GM19452 (cell line): ENCODE measurements around the gene TCF20.
A peak's percentile ranks its signal among the peaks of the same experiment; 100 is the strongest.

ENCODE experiments used
- ATAC-seq: cut with Tn5 transposase; IDR thresholded peaks from one replicate; pipeline ENCODE4 v1.9.1; 2021; ENCODE audit not compliant: unreplicated experiment

TCF20 gene

GRCh38 chr22:42270510-42271190, at the start of gene TCF20:
TCF20 (minus strand) TSS chr22:42270653; CDS start chr22:42215305, 55,348 bp downstream.
- peak; percentile 60 for ATAC-seq

GRCh38 chr22:42319386-42319785, 48.9 kb upstream of the TCF20 start:
- ATAC-seq, result no peak

DNA sequence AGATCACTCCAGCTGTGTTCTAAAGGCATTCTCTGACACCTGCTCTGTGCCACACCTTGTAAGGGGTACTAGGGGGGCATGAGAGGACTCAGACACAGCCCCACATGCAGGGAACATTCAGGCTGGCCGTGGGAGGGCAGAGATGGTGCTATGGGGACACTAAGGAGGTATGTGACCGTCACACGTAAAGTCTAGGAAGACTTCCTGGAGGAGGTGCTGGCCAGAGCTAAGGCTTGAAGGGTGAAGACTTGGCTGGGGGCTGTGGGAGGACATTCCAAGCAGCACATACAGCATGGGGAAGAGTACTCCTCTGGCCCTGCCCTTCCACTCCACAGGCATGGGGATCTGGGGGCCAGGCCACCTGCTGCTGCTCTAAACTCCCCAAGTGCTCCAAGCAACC, 48.5 kb upstream of the TCF20 start:
- ATAC-seq, result no peak

- ATAC-seq, result no peak
Measured at GRCh38 chr22:42317691-42318547, 47.5 kb upstream of the TCF20 start.

- no peak for ATAC-seq
Measured at GRCh38 chr22:42317008-42317407, 46.6 kb upstream of the TCF20 start.

DNA sequence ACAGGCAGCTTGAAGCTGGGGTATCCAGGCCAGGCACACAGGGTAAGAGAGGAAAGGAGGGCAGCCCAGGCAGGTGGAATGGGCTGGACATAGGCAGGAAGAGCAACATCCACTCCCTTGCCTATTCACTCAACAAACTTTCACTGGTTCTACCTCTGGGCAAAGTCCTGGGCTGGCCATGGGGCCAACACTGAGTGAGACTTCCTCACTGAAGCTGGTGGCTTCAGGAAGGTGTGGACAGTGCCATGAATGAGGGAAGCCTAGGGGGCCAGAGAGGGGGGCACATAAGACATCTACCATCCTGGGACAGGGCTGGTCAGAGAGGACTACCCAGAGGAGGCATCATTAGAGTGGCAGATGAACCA, 44.9 kb upstream of the TCF20 start:
- ATAC-seq, result no peak

DNA sequence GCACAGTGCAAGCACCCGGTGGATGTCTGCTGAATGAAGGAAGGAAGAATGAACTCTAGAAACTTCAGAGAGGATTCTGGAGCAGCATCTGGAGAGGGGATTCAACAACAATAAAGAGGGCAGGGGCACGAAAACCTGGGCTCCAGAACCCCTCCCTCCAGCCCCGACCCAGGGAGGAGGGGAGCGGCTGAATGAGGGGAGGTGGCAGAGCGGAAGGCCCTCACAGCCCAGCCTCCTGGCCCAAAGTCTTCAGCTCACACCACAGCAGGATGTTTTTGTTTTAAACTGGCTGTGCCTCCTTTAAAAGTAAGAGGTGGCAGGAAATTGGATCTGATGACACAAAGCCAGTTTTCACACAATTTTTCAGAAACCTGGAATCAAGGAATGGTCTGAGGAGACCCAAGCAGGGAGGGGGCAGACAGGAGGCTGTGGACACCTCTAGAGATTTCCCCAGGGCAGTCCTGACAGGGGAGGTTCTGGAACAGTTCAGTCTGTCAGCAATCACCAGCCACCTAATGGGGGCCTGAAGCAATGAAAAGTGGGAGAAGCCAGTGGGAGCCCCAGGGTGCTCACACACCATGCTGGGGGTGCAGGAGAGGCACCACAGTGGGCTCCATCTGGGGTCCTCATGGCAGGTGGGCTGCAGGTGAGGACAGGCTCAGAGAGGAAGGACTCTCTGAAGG, 44.4 kb upstream of the TCF20 start:
- ATAC-seq, result no peak

GRCh38 chr22:42313804-42314581, 43.5 kb upstream of the TCF20 start:
- ATAC-seq, result no peak

DNA sequence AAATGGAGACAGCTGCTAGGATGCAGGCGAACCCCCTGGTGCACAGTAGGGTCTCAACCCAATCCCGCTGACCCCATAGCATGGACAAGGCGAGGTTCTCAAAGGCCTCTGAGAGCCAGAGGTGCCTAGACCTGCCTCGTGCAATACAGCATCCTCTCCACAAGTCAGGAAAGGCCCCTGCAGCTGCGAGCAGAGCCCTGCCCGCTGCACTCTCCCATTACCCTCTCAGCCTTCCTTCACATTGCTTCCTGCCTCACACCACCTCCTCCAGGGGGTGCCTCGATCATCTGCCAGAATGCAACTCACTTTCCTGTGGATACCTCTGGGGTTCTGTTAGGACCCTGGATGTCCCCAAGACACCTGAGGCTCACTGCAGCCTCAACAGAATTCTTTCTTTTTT, 42.8 kb upstream of the TCF20 start:
- no peak for ATAC-seq

DNA sequence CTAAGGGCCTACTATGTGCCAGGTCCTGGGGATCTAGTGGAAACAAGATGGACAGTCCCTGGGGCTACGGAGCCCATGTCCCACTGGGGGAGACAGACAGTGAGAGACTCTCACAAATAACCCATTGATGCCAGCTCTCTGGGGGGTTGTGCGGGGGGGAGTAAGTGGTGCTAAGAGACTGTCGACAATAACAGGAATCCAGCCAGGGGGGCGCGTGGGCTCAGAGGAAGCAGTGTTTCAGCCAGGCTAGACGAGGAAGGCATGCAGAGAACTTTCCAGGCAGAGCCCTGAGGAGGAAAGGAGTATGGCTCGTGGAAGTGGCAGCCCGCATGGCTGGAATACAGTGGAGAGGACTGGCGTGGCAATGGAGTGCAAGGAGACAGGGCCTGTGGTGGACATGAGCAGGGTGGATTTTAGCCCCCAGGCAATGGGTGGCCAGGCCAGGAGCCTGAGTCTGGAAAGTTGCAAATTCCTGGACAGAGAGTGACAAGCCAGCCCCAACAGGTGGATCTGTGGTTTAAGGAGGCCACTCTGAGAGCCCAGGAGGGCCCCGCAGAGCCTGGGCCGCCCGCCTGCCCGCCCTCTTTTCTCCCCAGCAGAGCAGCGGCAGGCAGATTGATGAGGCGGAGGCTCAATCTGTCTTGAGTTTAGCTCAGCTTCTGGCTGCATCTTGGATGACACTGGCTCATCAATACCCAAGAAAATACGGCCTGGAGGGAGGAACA, 40.0 kb upstream of the TCF20 start:
- no peak for ATAC-seq

DNA sequence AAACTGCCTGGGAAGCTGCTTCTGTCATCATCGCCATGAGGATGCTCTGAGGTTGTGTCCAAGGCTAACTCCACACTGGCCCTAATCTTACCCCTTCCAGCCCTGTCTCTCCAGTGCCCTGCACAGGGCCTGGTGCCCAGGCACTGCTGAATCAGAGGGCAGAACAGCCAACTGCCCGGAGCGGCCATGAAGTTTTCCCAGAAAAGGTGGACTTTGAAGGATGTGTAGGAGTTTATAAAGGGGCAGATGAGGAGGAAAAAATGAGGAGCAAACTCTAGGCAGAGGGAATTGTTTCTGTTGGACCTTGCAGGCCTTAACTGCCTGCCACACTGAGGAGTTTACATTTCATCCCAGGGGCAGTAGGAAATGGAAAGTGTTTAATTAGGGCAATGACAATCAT, 39.4 kb upstream of the TCF20 start:
- no peak for ATAC-seq

DNA sequence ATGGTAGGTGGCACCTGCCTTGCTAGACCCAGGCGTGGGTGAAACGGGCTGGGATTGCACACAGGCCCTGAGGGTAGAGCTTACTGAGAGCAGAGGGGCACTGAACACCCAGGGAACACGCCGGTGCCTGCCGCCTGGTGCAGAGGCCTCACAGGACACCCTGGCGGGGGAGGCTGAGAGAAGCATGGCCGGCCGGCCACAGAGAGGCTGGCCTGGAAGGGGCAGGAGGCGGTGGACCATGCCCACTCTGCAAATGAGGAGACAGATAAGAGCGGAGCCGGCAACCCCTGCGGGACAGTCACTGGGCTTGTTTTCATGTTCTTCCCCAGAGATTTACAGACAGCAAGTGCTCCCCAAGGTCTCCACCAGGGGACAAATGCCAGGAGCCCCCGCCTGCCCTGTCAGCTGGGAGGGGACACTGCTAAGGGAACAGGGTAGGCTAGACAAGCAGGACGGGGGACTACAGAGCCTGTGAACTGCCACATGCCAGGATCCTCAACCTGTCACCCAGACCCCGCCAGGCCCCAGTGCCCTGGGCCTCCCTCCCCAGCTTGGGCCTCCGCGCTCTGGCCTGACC, 38.5 kb upstream of the TCF20 start:
- no peak for ATAC-seq

DNA sequence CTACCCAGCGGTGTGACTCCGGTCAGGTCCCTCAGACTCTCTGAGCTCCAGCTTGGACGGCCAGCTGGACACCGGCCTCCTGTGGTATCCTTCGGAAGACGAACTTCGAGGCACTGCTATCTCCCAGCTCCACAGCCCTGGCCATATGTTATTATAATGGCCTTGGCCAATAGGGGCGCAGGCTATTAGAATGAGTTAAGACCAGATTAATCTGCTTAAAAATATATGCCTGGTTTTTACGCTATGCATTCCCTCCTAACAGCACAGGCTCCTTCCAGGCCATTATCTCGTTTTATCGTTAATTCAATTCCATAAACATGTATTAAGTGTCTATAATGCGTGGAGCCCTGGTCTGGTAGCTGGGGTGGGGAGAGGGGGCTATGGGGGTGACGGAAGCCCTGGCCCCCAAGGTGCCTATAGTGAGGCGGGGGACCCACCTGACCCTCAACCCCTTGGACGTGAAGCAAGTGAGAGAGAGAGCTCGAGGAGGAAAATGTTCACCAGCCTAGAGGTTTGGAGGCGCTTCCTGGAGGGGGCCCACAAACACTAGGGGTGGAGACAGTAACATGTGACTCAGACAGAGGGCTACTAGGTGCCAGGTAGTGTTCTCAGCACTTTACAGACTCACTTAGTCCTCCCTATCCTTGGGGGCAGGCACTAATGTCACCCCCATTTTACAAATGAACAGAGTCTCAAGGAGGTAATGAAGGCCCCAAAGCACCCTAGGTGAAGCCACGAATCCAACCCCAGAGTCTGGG, 37.5 kb upstream of the TCF20 start:
- no peak for ATAC-seq

DNA sequence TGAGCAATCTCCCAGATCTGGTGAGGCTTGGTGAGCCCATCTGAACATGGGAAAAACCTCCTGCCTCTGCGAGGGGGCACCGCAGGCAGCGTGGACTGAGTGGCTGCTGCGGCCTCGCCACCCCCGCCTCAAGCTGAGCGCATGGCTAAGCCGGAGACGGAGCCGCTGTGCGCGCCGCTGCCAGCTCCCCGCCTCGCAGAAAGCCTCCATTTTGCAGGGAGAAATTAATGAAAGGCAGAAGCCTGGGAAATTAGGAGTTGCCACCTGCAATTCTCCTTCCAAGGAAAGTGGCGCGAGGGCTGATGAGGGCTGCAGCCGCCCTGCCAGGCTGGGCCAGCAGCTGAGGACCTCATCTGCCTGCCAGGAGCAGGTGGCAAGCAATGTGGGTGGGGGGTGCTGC, 35.6 kb upstream of the TCF20 start:
- no peak for ATAC-seq

DNA sequence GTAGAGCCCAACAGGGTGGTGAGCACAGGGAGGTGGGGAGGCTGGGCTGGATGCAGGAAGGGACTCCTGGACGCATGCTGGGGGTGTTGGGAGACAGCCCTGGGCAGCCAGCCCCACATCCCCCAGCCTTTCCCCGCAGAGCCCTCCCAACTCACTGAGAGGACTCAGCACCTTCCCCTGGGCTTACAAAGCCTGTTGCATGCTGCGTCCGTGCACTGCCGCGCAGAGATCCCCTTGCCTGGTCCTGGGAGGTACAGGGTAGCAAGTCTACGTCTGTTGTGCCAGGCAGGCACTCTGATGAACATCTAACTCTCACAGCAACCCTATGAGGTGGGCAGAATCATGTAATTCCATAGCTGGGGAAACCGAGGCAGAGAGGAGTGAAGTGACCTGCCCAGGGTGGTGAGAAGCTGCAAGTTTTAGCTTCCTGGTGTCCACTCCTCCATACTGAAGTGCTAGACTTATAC, 33.9 kb upstream of the TCF20 start:
- no peak for ATAC-seq

- ATAC-seq, result no peak
Measured at GRCh38 chr22:42303396-42304323, 33.2 kb upstream of the TCF20 start.

- no peak for ATAC-seq
Measured at GRCh38 chr22:42301742-42302102, 31.3 kb upstream of the TCF20 start.

DNA sequence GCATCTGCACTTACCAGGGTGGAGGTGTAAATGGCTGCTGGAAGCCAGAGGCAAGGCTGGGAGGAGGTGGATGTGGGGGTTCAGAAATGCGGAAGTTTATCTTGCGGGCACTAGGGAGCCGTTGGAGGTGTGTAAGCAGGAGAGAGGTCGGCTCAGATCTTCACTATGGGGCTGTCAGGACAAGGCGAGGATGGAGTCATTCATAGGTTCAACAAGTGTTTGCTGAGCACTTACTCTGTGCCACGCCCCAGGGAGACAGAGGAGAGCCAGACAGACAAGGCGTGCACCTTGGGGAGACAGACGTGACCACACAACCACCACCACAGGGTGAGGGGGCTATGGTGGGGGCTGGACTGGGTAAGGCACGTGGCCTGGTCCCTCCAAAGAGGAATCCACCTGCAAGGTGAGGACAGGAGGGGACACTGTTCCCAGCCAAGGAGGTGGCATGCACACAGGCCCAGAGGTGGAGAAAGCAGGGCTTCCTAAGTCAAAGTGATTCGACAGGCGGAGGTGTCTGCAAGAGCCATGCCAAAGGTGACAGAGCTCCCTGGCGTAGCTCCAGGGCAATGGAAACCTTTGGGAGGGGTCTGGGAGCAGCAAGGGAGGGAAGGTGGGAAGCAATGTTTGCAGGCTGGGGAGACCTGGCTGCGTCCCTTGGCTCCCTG, 30.8 kb upstream of the TCF20 start:
- ATAC-seq, result no peak
